Activated CD4-positive, alpha-beta T cell treated with anti-CD3 and anti-CD28 coated beads for 36 hours (primary cell): ENCODE measurements around the gene MED9. TPM values are rescaled to one million over a fixed set of nuclear protein-coding genes. Genes with fewer than 3 reads are reported as not detected.

Source experiments
- ATAC-seq: fragments of 200-7000 bp; cut with Tn5 transposase; one replicate; pipeline ENCODE4 v1.10.0; 2021; ENCODE audit warnings: mild to moderate bottlenecking, moderate library complexity
- CTCF ChIA-PET: fragments of 350-600 bp; sonication (Branson Sonifier 250); formaldehyde crosslinking; loops from one replicate; lab custom pipeline; 2021; ENCODE audit warnings: antibody characterized with exemption; lab: Charles Lee
- POLR2A ChIA-PET: fragments of 350-600 bp; sonication (Branson Sonifier 250); formaldehyde crosslinking; loops from one replicate; lab custom pipeline; 2021; ENCODE audit warnings: antibody characterized with exemption, inconsistent platforms; lab: Charles Lee
- DNase-seq: peaks from one replicate; pipeline ENCODE4 v3.0.0-alpha.2; 2020
- H3K27ac Mint-ChIP-seq: one replicate; pipeline ENCODE4 v1.8.0; 2021; ENCODE audit warnings: mixed read lengths
- H3K27me3 Mint-ChIP-seq: one replicate; pipeline ENCODE4 v1.8.0; 2021; ENCODE audit warnings: mixed read lengths
- H3K36me3 Mint-ChIP-seq: one replicate; pipeline ENCODE4 v1.8.0; 2021; ENCODE audit warnings: low read depth, mixed read lengths
- H3K4me1 Mint-ChIP-seq: one replicate; pipeline ENCODE4 v1.8.0; 2021; ENCODE audit warnings: mixed read lengths
- H3K4me3 Mint-ChIP-seq: one replicate; pipeline ENCODE4 v1.8.0; 2021; ENCODE audit warnings: mild to moderate bottlenecking, moderate library complexity, mixed read lengths
- H3K9me3 Mint-ChIP-seq: one replicate; pipeline ENCODE4 v1.8.0; 2021; ENCODE audit warnings: low read depth, mixed read lengths
- intact Hi-C, 2 experiments: fragments of 100-400 bp; cut with DNase I in 1 of 2; cut with micrococcal nuclease in 1 of 2; formaldehyde crosslinking; loops; one replicate each; pipeline versions ENCODE4 v1.14.2 to v1.15.1; 2022 to 2024; cut with DNase I, micrococcal nuclease
- total RNA-seq, 2 experiments: library from RNA; stranded (reverse); gene quantifications; one replicate each; pipeline ENCODE4 v1.2.3, GENCODE V29; 2021

The MED9 gene
- total RNA-seq, 2 experiments from 2014 or later: 12.2 to 14.3 TPM

DNA sequence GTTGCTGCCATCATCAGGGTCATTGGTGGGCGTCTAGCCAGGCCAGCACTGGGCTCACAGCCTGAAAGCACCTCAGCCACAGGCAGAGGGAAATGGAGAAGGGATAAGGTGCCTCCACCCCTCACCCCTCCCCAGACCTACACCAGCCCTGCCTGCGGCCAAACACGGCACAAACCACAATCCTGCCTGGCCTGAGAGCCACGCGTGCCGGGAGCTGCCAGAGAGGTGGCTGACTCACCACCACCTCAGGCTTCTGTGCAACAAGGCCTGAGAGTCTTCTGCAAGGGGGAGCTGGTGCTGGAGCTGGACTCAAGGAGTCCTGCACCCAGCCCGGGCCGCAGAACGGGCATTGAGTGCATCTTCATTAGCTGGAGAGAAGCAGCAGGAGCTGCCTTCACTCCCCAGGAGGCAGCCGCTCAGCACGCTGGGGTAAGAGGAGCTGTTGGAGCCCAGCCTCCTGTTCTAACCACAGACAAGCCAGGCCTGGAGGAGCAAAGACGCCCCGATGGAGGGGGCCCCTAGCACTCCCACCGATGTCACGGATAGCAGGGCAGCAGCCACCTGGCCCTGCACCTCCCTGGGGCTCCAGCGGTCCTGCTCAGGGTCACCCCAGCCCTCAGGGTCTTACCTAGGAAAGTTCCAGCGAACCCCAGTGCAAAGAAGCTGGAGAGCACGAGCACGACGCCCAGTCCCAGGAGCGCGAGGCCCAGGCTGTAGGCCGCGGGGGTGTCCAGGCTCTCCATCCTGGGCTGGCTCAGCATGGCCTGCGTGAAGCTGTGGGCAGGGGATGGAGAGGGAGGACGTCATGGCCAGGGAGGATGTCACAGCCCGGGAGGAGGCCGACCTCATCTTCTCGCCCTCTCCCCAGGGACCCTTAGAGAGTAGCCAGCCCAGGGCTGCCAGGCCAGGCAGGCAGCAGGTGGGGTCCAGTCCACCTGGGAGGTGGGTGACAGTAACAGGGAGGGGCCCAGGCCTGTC lies 35.4 kb downstream of the MED9 start:
- no peak for DNase-seq
- Mint-ChIP-seq H3K27me3 (no peaks in the 10 kb centered on the region), H3K27ac (no peak overlapping the region), H3K36me3 (no peaks in the 10 kb centered on the region), H3K4me1 (peaks cover 5% of the 10 kb centered on the region), H3K4me3 (no peak overlapping the region), H3K9me3 (no peaks in the 10 kb centered on the region)
- CTCF ChIA-PET: interaction anchor here (0.7 to 1.2 kb wide), 3 partner anchors 21 to 157 kb away, joined by 3 to 4 read pairs (median 3); no protein-coding TSS in a partner anchor
- POLR2A ChIA-PET: no interaction called here
- no peak for ATAC-seq
- intact Hi-C loops: no loop called here

DNA sequence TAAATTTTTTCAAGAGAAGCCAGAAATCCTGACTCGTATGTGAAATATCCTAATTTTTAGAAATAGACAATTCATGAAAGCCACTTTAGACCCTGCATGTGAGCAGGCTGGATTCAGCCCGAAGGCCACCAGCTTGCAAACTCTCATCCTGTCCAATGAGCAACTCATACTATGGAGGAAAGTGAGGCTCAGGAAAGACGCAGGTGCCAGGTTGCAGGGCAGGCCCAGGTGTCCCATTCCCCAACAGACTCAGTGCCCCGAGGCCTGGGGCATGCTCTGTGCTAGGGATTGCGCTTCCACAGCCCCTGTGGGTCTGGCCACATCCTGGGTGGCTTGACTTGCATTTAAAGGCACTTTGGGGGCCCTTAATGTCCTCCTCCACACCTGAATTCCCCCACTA lies 36.1 kb downstream of the MED9 start:
- POLR2A ChIA-PET: no interaction called here
- no peak overlapping the region for H3K4me3 Mint-ChIP-seq
- ATAC-seq (no peak), DNase-seq (no peak)
- H3K36me3 Mint-ChIP-seq: no peaks in the 10 kb centered on the region
- intact Hi-C loops: no loop called here
- no peaks in the 10 kb centered on the region for H3K27me3 Mint-ChIP-seq
- H3K9me3 Mint-ChIP-seq: no peaks in the 10 kb centered on the region
- peaks cover 5% of the 10 kb centered on the region for H3K4me1 Mint-ChIP-seq
- CTCF ChIA-PET: no interaction called here
- H3K27ac Mint-ChIP-seq: no peak overlapping the region

DNA sequence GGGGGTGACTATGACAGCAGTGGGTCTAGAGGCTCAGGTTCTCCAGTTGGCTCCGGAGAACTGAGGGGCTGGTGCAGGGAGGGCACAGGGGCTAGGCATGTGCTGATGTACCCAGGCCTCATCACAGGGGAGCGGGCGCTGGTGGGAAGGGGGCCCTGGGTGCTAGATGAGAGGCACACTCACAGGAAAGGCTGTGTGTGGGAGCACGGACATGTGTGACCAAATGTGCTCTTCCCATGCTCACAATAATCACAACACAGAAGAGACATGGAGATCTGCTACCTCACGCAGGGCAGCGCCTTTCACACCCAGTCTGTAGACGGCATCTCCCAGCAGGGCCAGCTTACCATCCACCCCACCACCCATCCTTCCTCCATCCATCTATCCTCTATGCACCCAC lies 36.8 kb downstream of the MED9 start:
- DNase-seq: no peak
- Mint-ChIP-seq H3K27ac (no peak overlapping the region), H3K4me1 (peaks cover 5% of the 10 kb centered on the region), H3K36me3 (no peaks in the 10 kb centered on the region), H3K9me3 (no peaks in the 10 kb centered on the region), H3K27me3 (no peaks in the 10 kb centered on the region), H3K4me3 (no peak overlapping the region)
- ChIA-PET POLR2A (no interaction called here), CTCF (interaction anchor here (0.9 kb wide), 1 partner anchor 184 kb away, joined by 3 read pairs; no protein-coding TSS in a partner anchor)
- no peak for ATAC-seq
- intact Hi-C loops: no loop called here

DNA sequence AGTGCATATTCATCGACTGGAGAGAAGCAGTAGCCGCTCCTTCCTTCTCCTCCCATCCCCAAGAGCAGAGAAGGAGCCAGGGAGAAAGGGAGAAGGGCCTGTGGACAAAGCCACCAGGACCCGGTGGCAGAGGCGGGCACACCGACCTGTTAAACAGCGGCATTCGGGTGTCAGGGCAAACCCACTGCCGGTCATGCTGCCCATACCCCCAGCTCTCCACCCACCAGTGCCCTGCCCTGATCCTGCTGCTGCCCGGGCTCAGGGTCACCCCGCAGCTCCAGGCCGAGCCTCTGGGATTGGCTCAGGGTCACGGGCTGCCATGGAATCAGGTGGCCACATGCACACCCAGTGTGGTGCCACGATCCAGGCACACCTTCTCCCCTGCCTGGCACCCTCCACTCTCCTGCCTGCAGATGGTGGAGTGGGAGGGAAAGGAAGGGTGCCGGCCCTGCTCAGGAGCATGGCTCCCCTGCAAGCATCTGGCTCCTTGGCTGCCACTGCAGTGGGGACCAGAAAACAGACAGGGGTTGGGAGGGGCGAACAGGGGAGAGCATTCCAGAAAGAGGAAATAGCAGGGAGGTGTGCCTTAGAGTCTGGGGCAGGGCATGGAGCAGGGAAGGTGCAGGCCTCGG lies 37.7 kb downstream of the MED9 start:
- H3K27me3 Mint-ChIP-seq: no peaks in the 10 kb centered on the region
- peaks cover 5% of the 10 kb centered on the region for H3K4me1 Mint-ChIP-seq
- H3K36me3 Mint-ChIP-seq: no peaks in the 10 kb centered on the region
- ChIA-PET POLR2A (no interaction called here), CTCF (interaction anchor here (0.9 kb wide), 1 partner anchor 184 kb away, joined by 3 read pairs; no protein-coding TSS in a partner anchor)
- intact Hi-C loops: no loop called here
- ATAC-seq (no peak), DNase-seq (no peak)
- no peak overlapping the region for H3K27ac Mint-ChIP-seq
- H3K9me3 Mint-ChIP-seq: no peaks in the 10 kb centered on the region
- no peak overlapping the region for H3K4me3 Mint-ChIP-seq

DNA sequence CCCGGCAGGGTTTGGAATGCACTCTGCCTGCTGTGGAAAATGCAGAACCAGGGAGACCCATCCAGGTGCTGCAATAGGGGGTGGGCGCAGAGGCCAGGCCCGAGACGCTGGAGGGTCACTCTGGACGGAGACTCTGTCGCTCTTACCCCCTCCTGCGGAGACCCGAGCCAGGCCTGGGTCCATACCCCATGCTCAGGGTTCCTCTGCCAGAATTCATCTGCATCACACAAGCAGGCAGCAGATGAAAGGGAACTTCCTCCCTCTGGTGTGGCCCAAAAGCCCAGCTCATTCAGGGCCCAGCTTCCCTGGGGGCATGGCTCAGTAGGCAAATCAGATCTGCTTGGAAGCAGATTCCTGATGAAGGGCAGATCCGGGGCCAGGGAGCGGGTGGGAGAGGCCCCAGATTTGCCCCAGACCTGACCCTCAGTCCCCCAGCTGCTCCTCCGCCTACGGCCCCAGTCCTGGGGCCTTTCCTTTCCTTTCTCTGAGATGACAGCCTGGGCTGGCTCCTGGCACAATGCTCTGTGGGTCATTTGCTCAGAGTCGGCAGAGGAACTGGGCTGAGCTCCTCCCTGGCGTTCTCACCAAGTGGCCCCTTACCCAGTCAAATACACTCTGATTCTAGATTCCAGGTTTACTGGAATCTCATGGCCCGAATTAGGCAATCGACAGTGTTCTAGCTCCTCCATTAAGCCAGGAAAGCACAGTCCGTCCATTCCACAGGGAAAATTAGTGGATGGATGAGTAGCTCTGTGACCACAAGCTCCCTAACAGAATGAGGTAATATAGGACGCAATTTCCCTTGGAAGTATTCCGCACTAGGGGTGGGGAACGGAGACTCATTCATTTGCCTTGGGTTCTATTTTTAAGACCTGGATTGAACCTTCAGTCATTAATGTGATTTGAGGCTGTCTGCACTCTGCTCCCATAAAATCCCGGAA lies 38.5 kb downstream of the MED9 start:
- CTCF ChIA-PET: interaction anchor here (0.6 kb wide), 1 partner anchor 271 kb away, joined by 3 read pairs; no protein-coding TSS in a partner anchor
- Mint-ChIP-seq H3K4me1 (peaks cover 5% of the 10 kb centered on the region), H3K27me3 (no peaks in the 10 kb centered on the region), H3K27ac (no peak overlapping the region), H3K36me3 (no peaks in the 10 kb centered on the region), H3K4me3 (no peak overlapping the region), H3K9me3 (no peaks in the 10 kb centered on the region)
- POLR2A ChIA-PET: no interaction called here
- intact Hi-C loops: no loop called here
- no peak for ATAC-seq
- DNase-seq: no peak

DNA sequence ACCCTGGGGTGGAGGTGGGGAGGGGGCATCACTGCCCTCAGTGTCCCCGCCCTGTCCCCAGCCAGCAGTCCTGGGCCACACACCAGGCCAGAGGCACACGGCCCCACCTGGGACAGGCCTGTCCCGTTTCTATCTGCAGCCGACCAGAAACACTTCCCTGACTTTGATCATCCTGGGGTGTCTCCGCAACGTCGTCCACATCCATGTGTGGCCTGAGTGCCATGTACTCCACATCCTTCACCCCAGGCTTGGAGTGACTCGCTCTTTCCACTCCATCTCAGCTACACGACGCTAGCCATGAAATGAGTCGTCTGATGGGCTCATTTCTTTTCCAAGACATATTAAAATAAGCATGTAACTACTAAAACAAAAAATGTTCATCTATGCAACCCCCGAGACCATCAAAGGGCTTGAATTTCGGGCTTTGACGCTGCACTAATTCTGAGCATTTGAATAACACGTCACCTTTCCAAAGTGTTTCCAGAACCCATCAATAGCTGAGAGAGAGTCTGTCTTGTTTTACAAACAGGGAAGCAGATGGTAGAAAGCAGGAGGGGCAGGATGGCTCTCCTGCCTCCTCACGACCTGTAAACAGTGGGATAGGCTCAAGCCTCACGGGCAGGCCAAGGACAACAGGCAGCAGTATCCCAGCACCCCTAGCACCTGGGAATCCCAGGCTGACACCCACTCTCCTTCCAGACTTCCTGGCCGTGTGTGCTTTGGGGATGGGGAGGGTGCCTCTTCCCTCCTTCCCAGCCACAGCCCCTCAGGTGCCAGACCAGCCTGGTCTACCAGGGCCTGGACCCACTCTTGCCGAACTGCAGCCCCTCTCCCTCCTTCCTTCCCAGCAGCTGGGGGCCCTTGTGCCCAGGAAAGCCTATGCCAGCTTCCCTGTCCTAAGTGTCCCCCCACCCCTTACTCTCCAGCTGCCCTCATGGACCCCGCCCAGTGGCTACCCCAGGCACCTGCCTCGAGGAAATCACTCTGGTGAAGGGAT lies 39.4 kb downstream of the MED9 start:
- no peak overlapping the region for H3K27ac Mint-ChIP-seq
- no peaks in the 10 kb centered on the region for H3K27me3 Mint-ChIP-seq
- peaks cover 3% of the 10 kb centered on the region for H3K4me1 Mint-ChIP-seq
- ATAC-seq: peak; percentile 66
- ChIA-PET POLR2A (no interaction called here), CTCF (interaction anchor here (0.7 to 1.6 kb wide), 2 partner anchors 97 to 351 kb away, joined by 3 to 4 read pairs; no protein-coding TSS in a partner anchor)
- intact Hi-C loops: no loop called here
- DNase-seq: peak; percentile 32
- H3K36me3 Mint-ChIP-seq: no peaks in the 10 kb centered on the region
- no peak overlapping the region for H3K4me3 Mint-ChIP-seq
- no peaks in the 10 kb centered on the region for H3K9me3 Mint-ChIP-seq

DNA sequence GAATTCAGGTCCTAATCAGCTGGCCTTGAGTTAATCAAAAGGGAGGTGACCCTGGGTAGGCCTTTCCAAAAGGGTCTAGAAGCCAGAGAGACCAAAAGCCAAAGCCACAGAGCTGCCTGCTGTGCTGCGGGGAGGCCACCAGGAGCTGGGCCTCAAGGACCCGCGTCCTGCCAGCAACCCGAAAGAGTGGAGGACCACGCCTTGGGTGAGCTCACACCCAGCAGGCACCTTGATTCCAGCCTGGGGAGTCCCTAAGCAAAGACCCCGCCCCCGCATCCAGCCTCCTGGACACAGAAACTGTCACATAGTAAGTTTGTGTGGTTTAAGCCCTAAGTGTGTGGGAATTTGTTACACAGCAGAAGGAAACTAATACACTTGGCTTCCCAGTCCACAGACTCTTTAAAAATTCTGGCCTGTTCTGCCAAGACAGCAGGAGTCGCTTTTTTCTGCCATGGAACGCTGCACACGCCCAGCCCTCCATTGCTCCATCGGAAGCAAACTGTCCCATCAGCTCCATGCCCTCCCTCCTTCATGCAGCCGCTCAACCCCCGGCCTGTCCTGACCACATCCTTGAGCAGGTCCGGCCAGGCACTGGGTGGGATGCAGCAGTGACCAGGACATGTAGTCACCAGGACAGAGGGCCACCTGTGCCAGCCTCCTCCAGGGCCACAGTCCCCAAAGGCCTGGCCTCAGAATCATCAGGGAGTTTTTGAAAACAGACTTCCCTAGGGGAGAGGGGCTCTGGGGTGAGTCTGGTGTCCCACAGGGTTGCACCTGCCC lies 40.3 kb downstream of the MED9 start:
- ATAC-seq (no peak), DNase-seq (no peak)
- no peaks in the 10 kb centered on the region for H3K36me3 Mint-ChIP-seq
- CTCF ChIA-PET: interaction anchor here (0.7 to 1.6 kb wide), 2 partner anchors 96 to 352 kb away, joined by 3 to 4 read pairs; no protein-coding TSS in a partner anchor
- no peak overlapping the region for H3K27ac Mint-ChIP-seq
- peaks cover 3% of the 10 kb centered on the region for H3K4me1 Mint-ChIP-seq
- no peak overlapping the region for H3K4me3 Mint-ChIP-seq
- POLR2A ChIA-PET: no interaction called here
- no peaks in the 10 kb centered on the region for H3K9me3 Mint-ChIP-seq
- no peaks in the 10 kb centered on the region for H3K27me3 Mint-ChIP-seq
- intact Hi-C loops: no loop called here

DNA sequence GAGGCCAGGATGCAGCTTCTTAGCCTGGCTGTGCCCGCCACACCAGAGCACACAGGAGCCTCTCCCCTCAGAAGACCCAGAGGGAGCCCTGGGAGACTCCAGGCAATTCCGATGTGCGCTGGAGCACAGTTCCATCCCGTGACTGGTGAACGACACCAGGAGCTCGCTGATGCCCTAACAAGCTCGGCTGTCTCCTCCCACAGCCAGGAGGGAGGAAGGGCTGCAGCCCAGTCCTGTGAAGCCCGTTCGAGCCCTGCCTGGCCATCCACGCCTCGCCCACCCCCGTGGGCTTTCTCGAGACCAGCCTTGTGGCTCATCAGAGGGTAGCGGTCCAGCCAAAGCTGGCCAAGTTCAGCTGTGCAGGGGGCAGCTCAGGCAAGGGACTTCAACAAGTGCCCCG lies 41.2 kb downstream of the MED9 start:
- Mint-ChIP-seq H3K27me3 (no peaks in the 10 kb centered on the region), H3K27ac (no peak overlapping the region), H3K9me3 (no peaks in the 10 kb centered on the region), H3K36me3 (no peaks in the 10 kb centered on the region), H3K4me1 (peaks cover 3% of the 10 kb centered on the region), H3K4me3 (no peak overlapping the region)
- intact Hi-C loops: no loop called here
- CTCF ChIA-PET: no interaction called here
- POLR2A ChIA-PET: no interaction called here
- ATAC-seq (no peak), DNase-seq (no peak)

DNA sequence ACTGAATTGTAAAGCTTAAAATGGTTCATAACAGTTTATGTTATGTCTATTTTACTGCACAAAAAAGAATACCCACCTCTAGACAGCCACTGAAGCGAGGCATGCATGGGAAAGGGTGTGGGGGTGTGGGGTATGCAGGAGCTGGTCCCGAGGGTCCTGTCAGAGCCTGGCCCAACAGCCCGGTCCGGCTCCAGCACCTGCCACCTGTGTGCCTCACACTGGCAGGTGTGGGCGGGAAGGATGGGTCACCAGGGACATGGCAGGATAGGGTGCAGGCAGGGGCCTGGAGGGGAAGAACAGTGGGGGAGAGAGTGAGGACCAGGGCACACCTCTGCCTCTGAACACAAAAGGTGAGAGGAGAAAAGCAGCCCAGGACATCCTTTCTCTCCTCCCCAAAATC lies 42.2 kb downstream of the MED9 start:
- ATAC-seq (no peak), DNase-seq (no peak)
- ChIA-PET CTCF (interaction anchor here (0.6 kb wide), 1 partner anchor 379 kb away, joined by 3 read pairs; no protein-coding TSS in a partner anchor), POLR2A (no interaction called here)
- Mint-ChIP-seq H3K36me3 (no peaks in the 10 kb centered on the region), H3K4me3 (no peak overlapping the region), H3K4me1 (peaks cover 3% of the 10 kb centered on the region), H3K9me3 (no peaks in the 10 kb centered on the region), H3K27ac (no peak overlapping the region), H3K27me3 (no peaks in the 10 kb centered on the region)
- intact Hi-C loops: no loop called here
